GM12892 (cell line): ENCODE measurements around the gene OPCML.

Experiments used
- POLR2A ChIP-seq: IDR thresholded peaks from 2 replicates; pipeline ENCODE4 v1.6.1; 2011; ENCODE audit warnings: low read depth, low read length, control low read depth
- POLR2AphosphoS5 ChIP-seq: IDR thresholded peaks from 2 replicates; pipeline ENCODE4 v1.6.1; 2011; ENCODE audit warnings: low read depth, low read length, control low read depth
- TAF1 ChIP-seq: IDR thresholded peaks from 2 replicates; pipeline ENCODE4 v1.6.1; 2011; ENCODE audit warnings: low read depth, mild to moderate bottlenecking, control low read depth, low read length, borderline replicate concordance

DNA sequence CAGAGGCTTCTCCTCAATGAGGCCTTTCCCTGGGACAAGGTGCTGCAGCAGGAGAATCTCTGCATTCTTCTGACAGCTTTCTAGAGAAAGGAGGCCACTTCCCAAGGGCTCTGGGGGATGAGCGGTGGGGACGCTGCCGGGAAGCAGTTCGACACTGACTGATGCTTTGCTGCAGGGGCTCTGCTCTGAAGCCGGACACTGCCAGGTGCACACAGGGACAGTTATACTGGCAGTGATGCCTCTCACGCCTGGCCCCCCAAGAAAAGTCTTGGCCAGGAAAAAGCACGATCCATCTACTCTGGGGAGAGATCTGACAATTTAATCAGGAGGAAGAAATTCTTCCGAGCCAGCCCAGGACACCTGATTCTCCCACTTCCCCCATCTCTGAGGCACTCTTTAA is 456.9 kb downstream of the OPCML start:
- TF ChIP-seq POLR2A: no peak
- no peak for TF ChIP-seq TAF1
- TF ChIP-seq POLR2AphosphoS5: no peak
